GM18520 (cell line): ENCODE data around the gene RNF220.

Experiments
- ATAC-seq: cut with Tn5 transposase; IDR thresholded peaks from one replicate; pipeline ENCODE4 v1.9.1; 2021; ENCODE audit not compliant: unreplicated experiment

The RNF220 gene

DNA sequence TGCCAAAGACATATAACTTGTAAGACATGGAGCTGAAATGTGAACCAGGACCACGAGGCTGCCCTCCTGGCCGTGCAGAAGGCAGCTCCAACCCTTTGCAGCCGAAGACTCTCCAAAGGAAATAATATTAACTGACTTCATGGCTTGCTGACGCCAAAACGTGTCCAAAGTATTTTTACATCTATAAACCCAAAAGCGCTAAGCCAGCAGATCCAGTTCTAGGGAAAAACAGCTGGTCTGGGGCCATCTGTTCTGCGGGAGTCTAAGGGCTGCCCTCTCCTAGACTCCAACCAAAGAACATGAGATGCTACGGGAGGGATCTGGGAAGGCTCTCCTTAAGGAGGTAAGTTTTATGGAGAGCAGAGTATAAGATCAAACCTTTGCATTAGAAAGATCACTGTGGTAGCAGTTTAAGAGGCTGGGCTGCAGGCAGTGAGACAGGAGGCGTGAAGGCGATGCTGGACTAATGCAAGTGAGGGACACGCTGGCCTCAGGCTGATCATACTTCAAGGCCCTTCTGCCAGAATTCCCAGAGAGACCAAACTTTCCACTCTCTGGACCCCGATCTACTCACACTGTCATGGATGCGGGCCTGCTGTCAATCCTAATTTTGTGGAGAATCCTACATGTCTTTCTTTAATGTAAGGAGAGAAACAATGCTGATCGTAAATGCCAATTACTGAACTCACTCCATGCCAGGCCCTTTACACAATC is 268.1 kb downstream of the RNF220 start:
- ATAC-seq = no peak

DNA sequence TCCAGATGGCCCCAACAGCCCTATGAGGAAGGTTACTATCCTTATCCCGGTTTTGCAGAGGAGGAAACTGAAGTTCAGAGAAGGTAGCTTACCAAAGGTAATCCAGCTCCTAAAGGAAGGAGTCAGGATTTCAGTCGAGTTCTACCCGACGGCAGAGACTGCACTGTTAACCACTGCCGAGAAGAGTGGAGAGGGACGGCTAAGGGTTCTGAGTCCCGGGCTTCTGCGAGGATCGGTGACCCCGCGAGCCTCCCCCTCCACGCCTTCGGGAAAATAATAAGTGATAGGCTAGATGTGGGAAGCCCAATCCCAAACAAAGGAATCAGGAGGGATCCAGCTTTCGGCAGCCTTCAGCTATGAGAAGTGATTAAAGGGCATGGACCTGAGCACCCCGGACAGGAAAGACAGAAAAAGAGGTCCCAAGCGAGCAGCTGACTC is 268.6 kb downstream of the RNF220 start:
- ATAC-seq = no peak

DNA sequence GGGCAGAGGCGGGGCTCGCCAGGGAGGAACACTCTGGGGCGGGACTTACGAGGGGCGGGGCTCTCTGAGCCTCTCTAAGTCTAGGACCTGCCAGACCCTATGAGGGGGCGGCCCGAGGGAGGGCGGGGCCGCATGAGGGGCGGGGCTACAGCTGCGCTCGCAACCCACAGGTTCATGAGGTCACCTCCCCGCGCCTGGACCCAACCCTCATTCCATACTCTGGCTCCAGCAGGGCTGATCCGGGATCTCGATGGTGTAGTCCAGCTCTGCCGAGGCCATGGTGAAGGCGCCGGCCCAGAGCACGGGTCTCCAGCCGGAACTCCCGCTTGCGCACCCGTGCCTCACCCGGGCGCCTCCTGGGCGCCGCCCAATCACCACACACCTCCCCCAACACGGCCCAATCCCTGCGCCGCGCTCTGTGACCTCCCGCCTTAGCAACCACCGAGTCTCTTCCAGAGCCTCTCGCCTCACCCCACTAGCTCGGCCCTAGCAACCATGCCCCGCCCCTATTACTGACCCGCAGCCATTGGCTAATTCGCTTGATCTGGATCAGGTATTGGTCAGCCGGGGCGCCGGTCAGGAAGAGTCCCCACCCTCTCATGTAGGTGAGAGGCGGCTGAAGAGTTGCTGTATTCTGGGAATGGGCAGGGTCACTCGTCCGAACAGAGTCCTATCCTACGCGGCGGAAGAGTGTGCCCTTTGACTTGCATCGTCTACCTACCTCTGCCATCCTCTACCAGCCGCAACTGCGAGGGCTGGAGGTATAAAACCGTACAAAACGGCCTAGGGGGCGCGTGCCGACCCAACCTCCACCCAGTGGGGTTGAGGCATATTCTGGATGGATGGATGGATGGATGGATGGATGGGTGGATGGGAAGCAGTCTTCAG is 269.3 kb downstream of the RNF220 start, which contains the start of the genes ARMH1 and TMEM53:
Gene ARMH1, plus strand, starts transcription at position 602 of the 888 bp plus-strand sequence. CDS start 14,984 bp downstream, outside the sequence.
Gene TMEM53, minus strand, starts transcription at position 369 of the 888 bp plus-strand sequence. Its CDS starts 90 bp downstream, at position 279.
- peak; percentile 86 for ATAC-seq

GRCh38 chr1:44675186-44675585 is 270.1 kb downstream of the RNF220 start:
- ATAC-seq = no peak

GRCh38 chr1:44676484-44677200 is 271.6 kb downstream of the RNF220 start:
- no peak for ATAC-seq

DNA sequence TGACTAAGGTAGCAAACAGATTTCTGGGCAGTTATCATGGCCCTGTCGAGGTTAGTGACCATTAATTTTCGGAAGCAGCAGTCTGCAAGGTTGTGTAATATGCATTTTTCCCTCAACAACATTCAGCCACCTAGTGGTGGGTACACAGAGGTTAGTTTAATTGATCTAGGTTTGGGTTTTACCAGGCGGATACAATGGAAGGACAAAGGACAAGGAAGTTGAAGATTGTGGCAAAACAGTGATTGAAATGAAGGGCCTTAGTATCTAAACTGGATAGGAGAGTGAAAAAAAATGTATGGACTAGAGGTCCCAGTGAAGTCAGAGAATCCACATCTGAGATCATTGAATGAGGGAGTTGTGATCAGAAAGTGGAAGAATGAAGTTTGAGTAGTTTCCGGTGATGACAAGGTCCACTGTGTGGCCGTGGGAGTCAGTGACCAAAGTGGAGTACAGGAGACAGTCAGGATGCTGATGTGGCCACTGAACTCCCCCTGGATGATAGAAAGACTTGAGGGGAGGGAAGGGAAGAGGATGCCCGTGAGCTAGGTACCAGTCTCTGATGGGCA is 272.2 kb downstream of the RNF220 start:
- ATAC-seq = no peak

DNA sequence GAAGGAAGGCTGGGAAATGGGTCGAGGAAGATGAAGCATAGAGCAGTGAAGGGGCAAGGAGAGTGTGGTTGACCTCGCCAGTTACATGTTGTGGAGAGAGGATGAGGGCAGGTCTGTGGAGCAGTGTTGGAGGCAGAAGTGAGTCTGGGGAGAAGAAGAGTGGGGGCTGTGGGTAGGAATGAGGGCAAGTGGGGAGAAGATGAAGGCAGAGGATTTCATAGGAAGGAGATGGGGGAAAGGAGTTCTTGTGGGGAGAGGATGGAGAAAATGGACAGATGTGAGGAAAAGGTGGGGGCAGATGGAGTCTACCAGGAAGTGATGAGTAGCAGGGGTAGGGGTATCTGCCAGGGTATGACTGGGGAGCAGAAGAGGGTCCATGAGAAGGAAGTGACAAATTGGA is 273.1 kb downstream of the RNF220 start:
- ATAC-seq = no peak

GRCh38 chr1:44678626-44679025 is 273.6 kb downstream of the RNF220 start:
- no peak for ATAC-seq

DNA sequence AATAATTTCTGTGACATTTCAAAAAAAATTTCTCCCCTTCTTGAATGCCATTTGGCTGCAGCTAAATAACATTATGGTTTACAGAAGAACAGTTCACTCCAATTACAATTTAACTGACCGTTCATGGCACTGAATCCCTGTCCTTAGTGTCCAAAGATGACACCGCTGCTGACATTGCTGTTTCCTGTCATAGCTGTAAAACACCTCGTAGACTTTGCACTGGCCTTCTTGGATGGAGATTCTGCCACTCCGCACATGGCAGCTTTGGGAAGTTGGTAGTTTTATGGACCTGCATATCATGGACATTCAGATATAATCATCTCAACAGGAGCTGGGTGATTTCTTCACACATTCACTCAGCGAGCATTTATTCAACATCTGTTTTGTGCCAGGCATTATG is 274.4 kb downstream of the RNF220 start:
- no peak for ATAC-seq

DNA sequence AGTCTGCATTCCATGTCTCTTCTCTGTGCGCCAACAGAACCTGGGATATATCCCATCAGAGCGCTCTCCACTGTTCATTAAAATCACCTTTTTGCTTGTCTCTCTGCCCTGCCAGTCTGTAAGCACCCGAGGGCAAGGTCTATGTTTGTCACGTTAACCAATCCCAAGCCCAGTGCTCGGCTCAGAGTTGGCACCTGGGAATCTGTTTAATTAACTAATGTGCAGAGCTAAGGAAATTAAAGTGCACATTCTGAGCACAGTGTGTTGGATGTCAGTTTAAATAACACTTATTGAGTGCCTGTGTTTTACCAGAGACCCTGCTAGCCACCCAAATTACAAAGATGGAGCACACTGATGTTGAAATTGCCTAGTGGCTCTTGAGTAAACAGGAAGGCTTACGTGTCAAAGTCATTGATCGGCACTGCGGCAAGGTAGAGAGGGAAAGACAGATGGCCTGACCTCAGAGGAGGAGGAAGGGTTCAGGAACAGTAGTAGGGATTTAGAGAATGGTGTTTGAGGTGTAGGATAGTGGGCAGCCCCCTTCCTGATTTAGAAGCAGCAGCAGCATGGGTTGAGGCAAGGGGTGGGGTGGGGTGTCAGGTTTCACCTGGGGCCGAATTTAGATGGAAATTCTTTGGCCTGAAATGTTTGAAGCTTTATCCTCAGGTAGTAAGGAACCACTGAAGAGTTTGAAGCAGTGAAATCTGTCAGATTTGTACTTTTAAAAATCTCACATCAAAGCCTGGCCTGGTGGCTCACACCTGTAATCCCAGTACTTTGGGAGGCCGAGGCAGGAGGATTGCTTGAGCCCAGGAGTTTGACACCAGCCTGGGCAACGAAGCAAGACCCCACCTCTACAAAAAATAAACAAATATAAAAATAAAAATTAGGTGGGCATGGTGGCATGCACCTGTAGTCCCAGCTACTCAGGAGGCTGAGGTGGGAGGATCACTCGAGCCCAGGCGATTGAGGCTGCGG is 277.1 kb downstream of the RNF220 start:
- ATAC-seq = no peak

DNA sequence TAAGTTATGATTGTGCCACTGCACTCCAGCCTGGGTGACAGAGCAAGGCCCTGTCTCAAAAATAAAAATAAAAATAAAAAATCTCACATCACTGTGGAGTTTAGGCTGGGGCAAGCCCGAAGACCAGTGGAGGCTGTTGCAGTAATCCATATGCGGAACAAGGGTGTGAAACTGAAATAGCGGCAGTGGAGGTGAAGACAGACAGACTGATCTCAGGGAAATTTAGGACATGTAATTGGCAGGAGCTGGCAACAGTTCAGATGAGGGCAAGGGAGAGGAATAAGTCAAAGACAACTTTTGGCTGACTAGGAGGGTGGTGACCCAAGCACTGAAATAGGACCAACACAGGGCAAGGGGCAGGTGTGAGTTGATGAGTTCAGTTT is 277.8 kb downstream of the RNF220 start:
- no peak for ATAC-seq

DNA sequence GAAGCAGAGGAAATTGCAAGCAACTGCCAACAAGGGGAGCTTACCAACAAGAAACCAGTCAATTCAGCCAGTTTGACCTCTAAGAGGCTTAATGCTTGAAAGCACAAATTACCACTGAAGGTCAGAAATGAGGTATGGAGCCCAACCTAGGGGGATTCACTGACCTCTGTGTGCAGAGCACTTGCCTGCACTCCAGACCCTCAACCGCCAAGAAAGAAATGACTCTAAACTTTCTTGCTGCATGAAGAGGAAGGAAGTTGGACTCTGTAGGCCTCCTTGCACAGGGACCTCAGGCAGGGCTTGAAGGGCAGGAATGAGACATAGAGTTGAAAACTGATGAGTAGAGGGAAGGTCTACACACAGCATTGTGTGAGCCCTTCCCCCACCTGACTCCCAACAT is 279.5 kb downstream of the RNF220 start:
- no peak for ATAC-seq

DNA sequence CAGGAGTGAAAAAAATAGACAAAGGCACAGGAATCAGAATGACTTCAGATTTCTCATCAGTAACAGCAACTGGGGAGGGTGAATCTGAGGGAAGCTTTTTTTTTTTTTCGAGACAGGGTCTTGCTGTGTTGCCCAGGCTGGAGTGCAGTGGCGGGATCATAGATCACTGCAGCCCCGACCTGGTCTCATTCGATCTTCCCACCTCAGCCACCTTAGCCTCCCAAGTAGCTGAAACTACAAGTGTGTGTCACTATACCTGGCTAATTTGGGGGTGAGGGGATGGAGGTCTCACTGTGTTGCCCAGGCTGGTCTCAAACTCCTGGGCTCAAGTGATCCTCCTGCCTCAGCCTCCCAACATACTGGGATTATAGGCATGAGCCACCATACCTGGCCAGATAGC is 280.2 kb downstream of the RNF220 start:
- no peak for ATAC-seq

DNA sequence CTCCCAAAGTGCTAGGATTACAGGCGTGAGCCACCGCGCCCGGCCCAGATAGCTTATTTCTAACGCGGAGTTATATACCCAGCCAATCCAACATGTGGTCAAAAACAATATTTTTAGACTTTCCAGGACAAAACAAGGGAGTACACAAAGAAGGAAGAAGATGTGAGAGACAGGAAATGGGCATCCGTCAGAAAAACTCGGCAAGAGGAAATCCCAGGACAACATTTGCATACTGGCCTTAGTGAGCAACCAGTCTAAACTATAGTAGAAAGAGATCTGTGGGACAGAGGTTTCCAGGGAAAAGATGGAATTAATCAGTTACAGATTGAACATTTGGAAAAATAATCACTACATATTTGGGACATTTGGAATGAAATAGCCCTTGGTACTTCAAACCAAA is 280.8 kb downstream of the RNF220 start:
- no peak for ATAC-seq

DNA sequence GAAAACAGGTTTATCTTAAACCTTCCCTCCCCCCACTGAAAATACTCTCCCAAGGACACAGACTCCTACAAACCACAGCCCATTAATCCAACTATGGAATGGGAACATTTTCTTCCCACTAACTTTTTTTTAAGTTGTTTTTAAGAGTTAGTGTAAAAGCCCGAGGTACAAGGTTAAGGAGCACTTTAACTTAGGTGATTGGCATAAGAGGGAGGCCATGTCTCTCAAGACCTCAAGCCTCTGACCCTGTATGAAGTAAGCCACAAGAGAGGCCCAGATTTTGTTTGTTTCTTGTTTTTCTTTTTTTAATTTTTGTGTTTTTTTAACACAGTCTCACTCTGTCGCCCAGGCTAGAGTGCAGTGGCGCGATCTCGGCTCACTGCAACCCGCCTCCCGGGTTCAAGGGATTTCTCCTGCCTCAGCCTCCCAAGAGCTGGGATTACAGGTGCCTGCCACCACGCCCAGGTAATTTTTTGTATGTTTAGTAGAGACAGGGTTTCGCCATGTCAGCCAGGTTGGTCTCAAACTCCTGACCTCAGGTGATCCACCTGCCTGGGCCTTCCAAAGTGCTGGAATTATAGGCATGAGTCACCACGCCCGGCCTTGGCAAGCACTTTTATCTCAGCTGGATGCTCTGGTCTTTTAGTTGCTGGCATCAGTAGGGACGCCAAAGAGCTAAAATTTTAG is 283.8 kb downstream of the RNF220 start:
- ATAC-seq = no peak

DNA sequence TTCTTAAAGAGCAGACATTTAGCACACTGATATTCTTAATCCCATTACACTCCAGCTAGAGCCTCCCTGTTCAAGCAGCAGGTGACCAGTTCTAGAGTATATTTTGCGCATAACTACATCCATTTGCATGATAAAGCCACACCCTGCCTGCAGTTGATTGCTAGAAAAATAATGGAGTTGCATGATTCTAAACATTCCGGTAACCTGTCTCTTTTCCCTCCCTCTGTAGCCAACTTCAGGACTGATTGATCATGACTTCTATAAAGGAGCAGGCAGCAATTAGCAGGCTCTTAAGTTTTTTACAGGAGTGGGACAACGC is 284.4 kb downstream of the RNF220 start:
- ATAC-seq = no peak

DNA sequence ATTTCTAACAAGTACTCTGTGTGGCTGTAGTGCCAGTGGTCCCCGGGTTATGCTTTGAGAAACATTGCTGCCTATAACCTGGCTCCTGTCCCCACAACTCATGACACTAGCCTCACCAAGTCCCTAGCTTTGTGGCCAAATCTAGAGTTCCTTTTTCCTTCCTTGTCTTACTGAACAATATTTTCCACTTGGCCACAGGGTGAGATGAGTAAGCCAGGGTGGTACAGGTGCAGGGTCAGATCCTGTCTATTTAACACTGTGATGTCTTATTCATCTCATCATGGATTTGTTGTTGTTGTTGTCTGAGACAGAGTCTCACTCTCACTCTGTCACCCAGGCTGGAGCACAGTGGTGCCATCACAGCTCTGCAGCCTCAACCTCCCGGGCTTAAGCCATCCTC is 288.1 kb downstream of the RNF220 start:
- no peak for ATAC-seq

- ATAC-seq = no peak
These were observed 288.8 kb downstream of the RNF220 start for GRCh38 chr1:44693900-44694299.

DNA sequence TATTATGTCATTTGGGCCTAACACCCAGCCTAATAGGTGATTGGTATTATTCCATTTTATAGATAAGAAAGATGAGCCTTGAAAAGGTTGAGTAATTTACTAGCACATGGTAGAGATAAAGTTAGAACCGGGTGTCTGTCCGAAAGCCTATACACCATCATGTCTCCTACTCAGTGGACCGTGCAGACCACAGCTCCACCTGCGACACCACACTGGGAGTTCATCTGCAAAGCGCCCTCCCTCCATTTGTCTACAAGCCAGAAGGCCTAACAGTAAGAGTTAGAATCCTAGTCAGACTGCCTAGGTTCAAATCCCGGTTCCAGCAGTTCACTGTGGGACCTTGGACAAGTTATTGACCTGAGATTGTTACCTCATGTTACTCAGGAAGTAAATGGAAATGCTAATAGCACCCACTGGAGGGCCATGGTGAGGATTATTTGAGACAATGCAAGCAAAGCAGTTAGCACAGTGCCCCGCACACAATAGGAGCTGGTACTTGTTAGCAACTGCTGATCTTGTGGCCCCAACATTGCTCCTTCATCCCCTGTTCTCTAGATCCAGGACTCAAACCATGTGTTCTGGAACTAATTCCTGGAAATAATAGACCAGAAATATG is 289.9 kb downstream of the RNF220 start:
- ATAC-seq = no peak
